Measurements from ENCODE around the gene MKNK1.

The MKNK1 gene

DNA sequence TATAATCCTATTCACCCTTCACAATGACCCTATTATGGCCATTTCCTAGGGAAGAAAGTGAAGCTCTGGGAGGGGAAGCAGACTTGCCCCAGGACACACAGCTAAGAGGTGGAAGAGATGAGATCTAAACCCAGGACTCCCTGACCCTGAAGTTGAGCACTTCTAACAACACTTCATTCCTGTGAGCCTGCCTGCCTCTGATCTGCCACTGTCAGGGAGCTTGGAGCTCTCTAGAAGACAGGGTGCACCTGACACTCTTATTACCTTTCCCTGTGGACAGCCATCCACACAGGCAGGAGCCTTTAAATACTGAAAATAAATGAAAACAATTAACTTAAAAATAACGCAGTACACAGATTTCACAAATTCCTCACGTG lies 599 bp downstream of the MKNK1 start:
- no peaks in the 10 kb centered on the region for H3K9me3 ChIP-seq
- TF ChIP-seq, protein P1, sequence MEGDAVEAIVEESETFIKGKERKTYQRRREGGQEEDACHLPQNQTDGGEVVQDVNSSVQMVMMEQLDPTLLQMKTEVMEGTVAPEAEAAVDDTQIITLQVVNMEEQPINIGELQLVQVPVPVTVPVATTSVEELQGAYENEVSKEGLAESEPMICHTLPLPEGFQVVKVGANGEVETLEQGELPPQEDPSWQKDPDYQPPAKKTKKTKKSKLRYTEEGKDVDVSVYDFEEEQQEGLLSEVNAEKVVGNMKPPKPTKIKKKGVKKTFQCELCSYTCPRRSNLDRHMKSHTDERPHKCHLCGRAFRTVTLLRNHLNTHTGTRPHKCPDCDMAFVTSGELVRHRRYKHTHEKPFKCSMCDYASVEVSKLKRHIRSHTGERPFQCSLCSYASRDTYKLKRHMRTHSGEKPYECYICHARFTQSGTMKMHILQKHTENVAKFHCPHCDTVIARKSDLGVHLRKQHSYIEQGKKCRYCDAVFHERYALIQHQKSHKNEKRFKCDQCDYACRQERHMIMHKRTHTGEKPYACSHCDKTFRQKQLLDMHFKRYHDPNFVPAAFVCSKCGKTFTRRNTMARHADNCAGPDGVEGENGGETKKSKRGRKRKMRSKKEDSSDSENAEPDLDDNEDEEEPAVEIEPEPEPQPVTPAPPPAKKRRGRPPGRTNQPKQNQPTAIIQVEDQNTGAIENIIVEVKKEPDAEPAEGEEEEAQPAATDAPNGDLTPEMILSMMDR (IDR thresholded peaks at IDR 0.05; ENCODE audit: low read depth, low read length) = no peak
- peak overlapping the region; percentile 78 for H3K4me3 ChIP-seq (ENCODE audit: low read depth, low read length)
- no peak for DNase-seq
- H3K4me1 ChIP-seq = no peaks in the 10 kb centered on the region
- H3K36me3 ChIP-seq = no peaks in the 10 kb centered on the region
- H3K27me3 ChIP-seq = no peaks in the 10 kb centered on the region

- H3K27me3 ChIP-seq = no peaks in the 10 kb centered on the region
- no peaks in the 10 kb centered on the region for H3K4me1 ChIP-seq
- TF ChIP-seq, protein P1 (IDR thresholded peaks at IDR 0.05; ENCODE audit: low read depth, low read length) = no peak
- H3K9me3 ChIP-seq = no peaks in the 10 kb centered on the region
- H3K36me3 ChIP-seq = no peaks in the 10 kb centered on the region
- H3K4me3 ChIP-seq (ENCODE audit: low read depth, low read length) = no peak overlapping the region
- no peak for DNase-seq
Measured at GRCh38 chr1:46601257-46602007, 2.6 kb downstream of the MKNK1 start.

DNA sequence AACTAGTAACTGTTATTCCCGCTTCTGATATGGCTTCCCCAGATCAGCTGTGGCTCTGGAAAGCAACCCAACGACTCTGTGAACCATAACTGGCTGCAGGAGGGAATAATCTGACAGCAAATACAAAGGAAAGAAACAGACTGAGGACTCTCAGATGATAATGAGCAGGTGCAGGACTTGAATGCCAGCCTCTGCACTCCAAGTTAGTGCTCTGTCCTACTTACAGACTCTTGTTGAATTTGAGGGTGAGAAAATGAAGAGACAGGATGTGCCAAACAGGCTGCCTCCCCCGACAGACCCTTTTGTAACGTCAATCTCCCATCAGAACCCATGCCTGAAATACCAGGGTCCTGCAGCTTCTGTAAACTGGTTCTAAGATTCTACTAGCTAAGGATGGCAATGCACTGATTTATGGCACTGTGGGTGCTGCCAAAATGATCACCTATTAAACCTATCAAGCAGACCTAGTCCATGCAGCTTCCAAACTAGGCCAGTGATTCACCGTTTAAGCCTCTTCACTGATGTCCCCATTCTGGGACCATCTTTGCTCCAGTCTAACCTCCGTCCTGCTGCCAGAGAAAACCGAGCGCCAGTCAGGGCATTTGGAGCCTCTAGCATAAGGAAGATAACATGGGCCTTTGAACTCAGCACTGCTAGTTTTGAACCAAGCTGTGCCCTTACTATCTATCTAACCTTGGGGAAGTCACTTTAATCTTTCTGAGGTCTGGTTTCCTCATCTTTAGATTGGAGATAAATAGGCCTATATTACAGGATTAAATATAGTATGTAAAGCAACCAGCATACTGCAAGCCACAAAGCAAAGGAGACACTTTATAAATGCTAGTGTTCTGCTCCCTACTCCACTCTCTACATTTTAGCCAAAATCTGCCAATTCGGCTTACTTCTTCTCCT lies 4.8 kb downstream of the MKNK1 start:
- H3K27me3 ChIP-seq = no peaks in the 10 kb centered on the region
- DNase-seq = no peak
- no peak overlapping the region for H3K4me3 ChIP-seq (ENCODE audit: low read depth, low read length)
- H3K4me1 ChIP-seq = no peaks in the 10 kb centered on the region
- H3K9me3 ChIP-seq = no peaks in the 10 kb centered on the region
- TF ChIP-seq, protein P1 (IDR thresholded peaks at IDR 0.05; ENCODE audit: low read depth, low read length) = no peak
- no peaks in the 10 kb centered on the region for H3K36me3 ChIP-seq

DNA sequence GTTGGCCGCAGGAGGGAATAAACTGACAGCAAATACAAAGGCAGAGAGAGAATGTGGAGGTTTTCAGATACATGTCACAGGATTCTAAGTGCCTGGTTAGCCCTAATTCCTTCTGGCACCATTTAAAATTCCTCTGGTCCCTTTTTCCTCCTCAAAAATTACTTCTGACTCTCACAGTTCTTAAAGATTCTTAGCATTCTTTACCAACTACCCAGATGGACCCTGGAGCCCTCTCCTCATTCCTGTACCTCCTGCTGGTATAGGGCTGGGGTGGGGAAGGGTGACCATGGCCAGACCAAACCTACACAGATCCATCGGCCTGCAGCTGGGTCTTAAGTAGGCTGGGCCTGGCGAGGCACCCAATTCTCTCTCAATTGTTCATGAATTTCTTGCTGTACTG lies 7.2 kb downstream of the MKNK1 start:
- TF ChIP-seq, protein P1 (IDR thresholded peaks at IDR 0.05; ENCODE audit: low read depth, low read length) = no peak
- H3K4me3 ChIP-seq (ENCODE audit: low read depth, low read length) = no peak overlapping the region
- no peaks in the 10 kb centered on the region for H3K4me1 ChIP-seq
- no peak for DNase-seq
- H3K36me3 ChIP-seq = no peaks in the 10 kb centered on the region
- no peaks in the 10 kb centered on the region for H3K27me3 ChIP-seq
- H3K9me3 ChIP-seq = no peaks in the 10 kb centered on the region

GRCh38 chr1:46596036-46596435 lies 8.0 kb downstream of the MKNK1 start:
- no peaks in the 10 kb centered on the region for H3K4me1 ChIP-seq
- no peaks in the 10 kb centered on the region for H3K9me3 ChIP-seq
- no peaks in the 10 kb centered on the region for H3K36me3 ChIP-seq
- TF ChIP-seq, protein P1 (IDR thresholded peaks at IDR 0.05; ENCODE audit: low read depth, low read length) = no peak
- DNase-seq = no peak
- no peaks in the 10 kb centered on the region for H3K27me3 ChIP-seq
- H3K4me3 ChIP-seq (ENCODE audit: low read depth, low read length) = no peak overlapping the region

- DNase-seq = no peak
- TF ChIP-seq, protein P1 (IDR thresholded peaks at IDR 0.05; ENCODE audit: low read depth, low read length) = no peak
- H3K27me3 ChIP-seq = no peaks in the 10 kb centered on the region
- H3K36me3 ChIP-seq = no peaks in the 10 kb centered on the region
- H3K4me1 ChIP-seq = no peaks in the 10 kb centered on the region
- no peaks in the 10 kb centered on the region for H3K9me3 ChIP-seq
- H3K4me3 ChIP-seq (ENCODE audit: low read depth, low read length) = no peak overlapping the region
Measured at GRCh38 chr1:46595127-46595526, 8.9 kb downstream of the MKNK1 start.

Measured in BE2C (cell line).